HepG2 (cell line): Measurements from ENCODE around the gene ACOXL. TPM values are rescaled to one million over a fixed set of nuclear protein-coding genes. Genes with fewer than 3 reads are reported as not detected.

Experiments
- ATAC-seq: fragments of 200-7000 bp; cut with Tn5 transposase; 3 replicates; pipeline ENCODE4 v1.9.1; 2020; ENCODE audit warnings: mild to moderate bottlenecking, moderate library complexity
- BruUV-seq: library from RNA; stranded (reverse); fragments of 400-500 nt; replicated peaks from 2 replicates; lab custom pipeline; 2021; lab: Mats Ljungman, UMichigan
- CTCF ChIA-PET: fragments of 300-600 bp; formaldehyde crosslinking; extraction: SDS; loops from one replicate; lab custom pipeline; 2021; ENCODE audit warnings: low total read pairs, inconsistent platforms, low intra/inter-chr PET ratio; lab: Yijun Ruan, JAX
- POLR2A ChIA-PET: fragments of 350-600 bp; sonication (Branson Sonifier 250); formaldehyde crosslinking; loops from one replicate; lab custom pipeline; 2020; ENCODE audit warnings: antibody characterized with exemption, inconsistent platforms; lab: Yijun Ruan, JAX
- DNase-seq: peaks from one replicate; pipeline ENCODE4 v3.0.0-alpha.2; 2015; ENCODE audit warnings: low spot score
- FAIRE-seq: peaks from 3 replicates; lab custom pipeline; 2011; peaks lifted over from hg19 to GRCh38; lab: Jason Lieb, UNC
- H2AFZ ChIP-seq: one replicate; pipeline ENCODE4 v1.6.1; 2011; ENCODE audit warnings: low read length, inconsistent platforms
- H3K27ac ChIP-seq: fragments of 300-600 bp; 3 replicates; pipeline ENCODE4 v1.8.0; 2011; ENCODE audit warnings: mixed run types, mild to moderate bottlenecking, mixed read lengths, low read length, inconsistent platforms; ENCODE audit not compliant: insufficient read depth; ENCODE audit errors: extremely low read length
- H3K27me3 ChIP-seq, 2 experiments: fragments of 200-600 bp in 1 of 2; 2 replicates in 1 of 2; 3 replicates in 1 of 2; pipeline versions ENCODE4 v1.6.0 to v1.8.0; 2011; ENCODE audit warnings: low read length in 2 of 2, mild to moderate bottlenecking in 2 of 2, moderate library complexity in 2 of 2, inconsistent platforms in 1 of 2; ENCODE audit not compliant: insufficient read depth in 2 of 2, control insufficient read depth in 1 of 2
- H3K36me3 ChIP-seq, 2 experiments: fragments of 200-600 bp in 1 of 2; replicated peaks in 1 of 2; 2 replicates in 1 of 2; 3 replicates in 1 of 2; pipeline versions ENCODE4 v1.5.1 to v1.8.0; 2011; ENCODE audit warnings: low read length in 2 of 2, inconsistent platforms in 1 of 2; ENCODE audit not compliant: insufficient read depth in 2 of 2, control insufficient read depth in 1 of 2
- H3K4me1 ChIP-seq: 2 replicates; pipeline ENCODE4 v1.5.1; 2012; ENCODE audit warnings: low read length, inconsistent platforms; ENCODE audit not compliant: insufficient read depth
- H3K4me2 ChIP-seq: 2 replicates; pipeline ENCODE4 v1.6.0; 2011; ENCODE audit warnings: low read depth, low read length, inconsistent platforms
- H3K4me3 ChIP-seq, 3 experiments: fragments of 200-600 bp in 1 of 3; sonication (generic), shearing (Covaris generic) in 1 of 3; replicated peaks in 1 of 3; 2 replicates each; pipeline ENCODE4 v1.5.1; 2011 to 2016; ENCODE audit warnings: low read length in 3 of 3, inconsistent platforms in 2 of 3, low read depth in 2 of 3, mild to moderate bottlenecking in 2 of 3, control low read depth in 1 of 3, mixed read lengths in 1 of 3; ENCODE audit not compliant: insufficient read depth in 1 of 3
- H3K79me2 ChIP-seq: one replicate; pipeline ENCODE4 v1.6.1; 2011; ENCODE audit warnings: low read length, inconsistent platforms; ENCODE audit not compliant: insufficient read depth
- H3K9ac ChIP-seq: 2 replicates; pipeline ENCODE4 v1.6.0; 2011; ENCODE audit warnings: mild to moderate bottlenecking, low read depth, low read length, inconsistent platforms; ENCODE audit not compliant: insufficient read depth
- H3K9me3 ChIP-seq: 2 replicates; pipeline ENCODE4 v1.5.1; 2012; ENCODE audit warnings: mild to moderate bottlenecking, low read length
- H4K20me1 ChIP-seq: 2 replicates; pipeline ENCODE4 v1.6.0; 2011; ENCODE audit warnings: inconsistent platforms, mild to moderate bottlenecking, low read length, moderate library complexity; ENCODE audit not compliant: insufficient read depth
- HMGXB4 ChIP-seq, 2 experiments: sonication (generic) in 1 of 2; formaldehyde crosslinking in 1 of 2; IDR thresholded peaks; 2 replicates each; pipeline versions ENCODE4 v1.4.0 to v1.6.1; 2018 to 2020; ENCODE audit warnings: missing genetic modification reagents in 2 of 2, borderline replicate concordance in 1 of 2, low read depth in 1 of 2, mild to moderate bottlenecking in 1 of 2, missing biosample characterization in 1 of 2
- IRX3 ChIP-seq: sonication (generic); formaldehyde crosslinking; IDR thresholded peaks from 2 replicates; pipeline ENCODE4 v1.8.1; 2023; ENCODE audit warnings: mild to moderate bottlenecking, low read depth, missing genetic modification reagents, borderline replicate concordance
- SMAD9 ChIP-seq: sonication (generic); formaldehyde crosslinking; IDR thresholded peaks from 2 replicates; pipeline ENCODE4 v1.5.1; 2020; ENCODE audit warnings: mild to moderate bottlenecking, missing genetic modification reagents
- ZBTB4 ChIP-seq: sonication (generic); formaldehyde crosslinking; IDR thresholded peaks from 2 replicates; pipeline ENCODE4 v1.4.0; 2020; ENCODE audit warnings: missing genetic modification reagents, mild to moderate bottlenecking, borderline replicate concordance
- ZNF207 ChIP-seq: fragments of 450-650 bp; IDR thresholded peaks from 2 replicates; pipeline ENCODE4 v1.6.1; 2016; ENCODE audit warnings: antibody characterized with exemption, borderline replicate concordance
- ZNF543 ChIP-seq: sonication (generic); formaldehyde crosslinking; IDR thresholded peaks from 2 replicates; pipeline ENCODE4 v1.4.0; 2020; ENCODE audit warnings: mild to moderate bottlenecking, missing genetic modification reagents
- ZNF770 ChIP-seq: sonication (generic); formaldehyde crosslinking; IDR thresholded peaks from 2 replicates; pipeline ENCODE4 v1.5.0; 2020; ENCODE audit warnings: mild to moderate bottlenecking, missing genetic modification reagents
- WGBS: methylation state at CpG from one replicate; pipeline ENCODE4 v1.1.6; 2017; ENCODE audit warnings: low lambda C conversion rate; 5-methylcytosine and 5-hydroxymethylcytosine counted together
- in situ Hi-C: cut with HindIII; loops from 2 replicates; pipeline ENCODE4 v1.10.0; 2017; ENCODE audit warnings: low pct_unique_long_range_greater_than_20kb; ENCODE audit not compliant: extremely low pct_ligation_motif_present
- intact Hi-C: fragments of 100-400 bp; cut with micrococcal nuclease; formaldehyde crosslinking; loops from one replicate; pipeline ENCODE4 v1.10.0; 2022; ENCODE audit not compliant: unreplicated experiment
- polyA plus RNA-seq, 8 experiments: library from polyadenylated mRNA; depleted of rRNA in 3 of 8; stranded (reverse) in 7 of 8; unstranded in 1 of 8; fragments of >200 nt; fragmentation: Illumina TruSeq in 4 of 8; extraction: Trizol in 4 of 8; gene quantifications; 2 replicates each; pipeline versions ENCODE4 v1.2.1 to v1.2.3, GENCODE V29; 2011 to 2016; ENCODE audit warnings: low read depth in 4 of 8, missing spikeins in 1 of 8, mixed read lengths in 1 of 8; ENCODE audit not compliant: insufficient read depth in 1 of 8
- total RNA-seq, 5 experiments: library from RNA; depleted of rRNA; stranded (reverse); fragments of >200 nt; fragmentation: Illumina TruSeq; extraction: Trizol; gene quantifications; 2 replicates each; pipeline ENCODE4 v1.2.3, GENCODE V29; 2016; ENCODE audit warnings: low read depth in 1 of 5

ACOXL gene
- total and polyA plus RNA-seq, 2 of the 13 experiments (the other 11 are each of a cell fraction or from before 2014, with no cell fraction given): not detected

- no peak for DNase-seq
- H3K79me2 ChIP-seq: peaks cover 30% of the 10 kb centered on the region
- H2AFZ ChIP-seq: no peak overlapping the region
- in situ Hi-C loops (no loop called here), intact Hi-C loops (no loop called here)
- no peaks in the 10 kb centered on the region for H3K9me3 ChIP-seq
- no peaks in the 10 kb centered on the region for H4K20me1 ChIP-seq
- no peak for FAIRE-seq
- H3K36me3 ChIP-seq: peaks cover 22 to 70% of the 10 kb centered on the region in 2 experiments
- H3K4me1 ChIP-seq: peaks cover 47% of the 10 kb centered on the region
- no peak for ATAC-seq
- H3K4me2 ChIP-seq: no peak overlapping the region
- WGBS: 86% methylated on average over 5 of the region's 5 CpGs
- H3K9ac ChIP-seq: no peak overlapping the region
- no TSS peak for BruUV-seq
- POLR2A ChIA-PET: no interaction called here
- H3K4me3 ChIP-seq: no peak overlapping the region
- no peak overlapping the region for H3K27ac ChIP-seq
- no peaks in the 10 kb centered on the region for H3K27me3 ChIP-seq
- CTCF ChIA-PET: no interaction called here
- TF ChIP-seq SMAD9 (CRISPR knock-in tag) (no peak), ZBTB4 (CRISPR knock-in tag) (no peak), ZNF207 (no peak), ZNF543 (no peak), ZNF770 (no peak), HMGXB4 (CRISPR knock-in tag; IDR thresholded peaks at IDR 0.05; ENCODE audit: borderline replicate concordance in 1 of 2, low read depth in 1 of 2) (no peak), IRX3 (CRISPR knock-in tag) (no peak)
These were observed 427.3 kb downstream of the ACOXL start for GRCh38 chr2:111159641-111160040.
